H1 (cell line): ENCODE results near the gene ZIC5. TPM values are rescaled to one million over a fixed set of nuclear protein-coding genes. Genes with fewer than 3 reads are reported as not detected.
A peak's percentile ranks its signal among the peaks of the same experiment; 100 is the strongest.

ENCODE experiments used
- CTCF ChIA-PET: fragments of 300-600 bp; sonication (Branson Sonifier 250); formaldehyde crosslinking; loops from one replicate; lab custom pipeline; 2021; ENCODE audit not compliant: partially characterized antibody; lab: Charles Lee
- POLR2A ChIA-PET: fragments of 300-600 bp; sonication (Branson Sonifier 250); formaldehyde crosslinking; loops from one replicate; lab custom pipeline; 2021; ENCODE audit warnings: inconsistent platforms; ENCODE audit not compliant: partially characterized antibody; lab: Charles Lee
- DNase-seq, 2 experiments: peaks; one replicate each; pipeline versions ENCODE4 v3.0.0 to v3.0.0-alpha.2; 2010 to 2022; ENCODE audit warnings: low spot score in 2 of 2, low read depth in 1 of 2, mixed read lengths in 1 of 2
- FAIRE-seq: peaks from 2 replicates; lab custom pipeline; 2011; peaks lifted over from hg19 to GRCh38; lab: Jason Lieb, UNC
- H2AFZ ChIP-seq: 2 replicates; pipeline ENCODE4 v1.8.1; 2012; ENCODE audit warnings: low read length, inconsistent platforms
- H2AK5ac ChIP-seq: 2 replicates; pipeline ENCODE4 v1.6.1; 2013; ENCODE audit warnings: low read depth, low read length
- H2BK120ac ChIP-seq: replicated peaks from 2 replicates; pipeline ENCODE3; 2013; ENCODE audit warnings: low read depth, low read length, inconsistent platforms
- H2BK12ac ChIP-seq: 2 replicates; pipeline ENCODE4 v1.6.1; 2013; ENCODE audit warnings: low read depth, low read length
- H2BK15ac ChIP-seq: 2 replicates; pipeline ENCODE4 v1.6.1; 2013; ENCODE audit warnings: low read length
- H2BK20ac ChIP-seq: 2 replicates; pipeline ENCODE4 v1.6.1; 2013; ENCODE audit warnings: low read length
- H2BK5ac ChIP-seq: 2 replicates; pipeline ENCODE4 v1.6.1; 2013; ENCODE audit warnings: low read depth, low read length
- H3K14ac ChIP-seq: 2 replicates; pipeline ENCODE4 v1.6.1; 2013; ENCODE audit warnings: inconsistent platforms; ENCODE audit not compliant: insufficient read length
- H3K18ac ChIP-seq: 2 replicates; pipeline ENCODE4 v1.6.1; 2013; ENCODE audit warnings: low read length; ENCODE audit errors: extremely low read depth
- H3K23ac ChIP-seq: 2 replicates; pipeline ENCODE4 v1.6.1; 2013; ENCODE audit warnings: inconsistent platforms; ENCODE audit not compliant: insufficient read length
- H3K23me2 ChIP-seq: 2 replicates; pipeline ENCODE4 v1.6.1; 2013; ENCODE audit warnings: low read depth, low read length
- H3K27ac ChIP-seq: 2 replicates; pipeline ENCODE4 v1.6.1; 2011; ENCODE audit warnings: low read depth, low read length, inconsistent platforms
- H3K27me3 ChIP-seq, 4 experiments: replicated peaks in 1 of 4; 1 replicate in 1 of 4; 2 replicates in 3 of 4; pipeline versions ENCODE4 v1.6.1 to v1.8.1; 2011 to 2013; ENCODE audit warnings: low read length in 3 of 4, mild to moderate bottlenecking in 3 of 4, inconsistent platforms in 2 of 4, mixed read lengths in 2 of 4, moderate library complexity in 1 of 4; ENCODE audit not compliant: control insufficient read depth in 3 of 4, insufficient read depth in 3 of 4; ENCODE audit errors: extremely low read depth in 1 of 4
- H3K36me3 ChIP-seq, 4 experiments: 2 replicates each; pipeline versions ENCODE4 v1.6.1 to v1.8.1; 2011 to 2013; ENCODE audit warnings: mild to moderate bottlenecking in 4 of 4, low read length in 3 of 4, moderate library complexity in 2 of 4, control low read depth in 1 of 4, inconsistent platforms in 1 of 4; ENCODE audit not compliant: insufficient read depth in 4 of 4, control insufficient read depth in 2 of 4
- H3K4ac ChIP-seq: replicated peaks from 2 replicates; pipeline ENCODE3; 2013; ENCODE audit warnings: low read length, low read depth, mixed read lengths, inconsistent platforms; ENCODE audit not compliant: insufficient read length
- H3K4me1 ChIP-seq, 4 experiments: replicated peaks in 1 of 4; 1 replicate in 1 of 4; 2 replicates in 3 of 4; pipeline versions ENCODE4 v1.6.1 to v1.8.1; 2011 to 2013; ENCODE audit warnings: low read length in 3 of 4, inconsistent platforms in 2 of 4, mixed read lengths in 1 of 4; ENCODE audit not compliant: insufficient read depth in 4 of 4, control insufficient read depth in 3 of 4
- H3K4me2 ChIP-seq, 2 experiments: 2 replicates each; pipeline versions ENCODE4 v1.6.1 to v1.8.1; 2011 to 2013; ENCODE audit warnings: low read depth in 2 of 2, low read length in 2 of 2, control low read depth in 1 of 2, inconsistent platforms in 1 of 2, mild to moderate bottlenecking in 1 of 2; ENCODE audit not compliant: insufficient read depth in 1 of 2
- H3K4me3 ChIP-seq, 4 experiments: fragments of 200-600, 300-600 bp in 1 of 4; sonication (generic), shearing (Covaris generic), sonication (Bioruptor Twin) in 1 of 4; 2 replicates each; pipeline versions ENCODE4 v1.5.1 to v1.8.1; 2011 to 2016; ENCODE audit warnings: low read length in 4 of 4, low read depth in 3 of 4, control low read depth in 2 of 4, inconsistent platforms in 2 of 4, mild to moderate bottlenecking in 2 of 4, mixed read lengths in 1 of 4, moderate library complexity in 1 of 4; ENCODE audit not compliant: insufficient read depth in 2 of 4; ENCODE audit errors: extremely low read depth in 1 of 4
- H3K56ac ChIP-seq: replicated peaks from 2 replicates; pipeline ENCODE3; 2013; ENCODE audit warnings: low read depth, mild to moderate bottlenecking, mixed read lengths, low read length, inconsistent platforms; ENCODE audit not compliant: insufficient read length
- H3K79me1 ChIP-seq: 2 replicates; pipeline ENCODE4 v1.6.1; 2013; ENCODE audit warnings: low read depth, low read length, control low read depth
- H3K79me2 ChIP-seq, 2 experiments: 2 replicates each; pipeline versions ENCODE4 v1.6.1 to v1.8.1; 2012 to 2013; ENCODE audit warnings: low read length in 2 of 2, mild to moderate bottlenecking in 2 of 2, inconsistent platforms in 1 of 2; ENCODE audit not compliant: insufficient read depth in 2 of 2, control insufficient read depth in 1 of 2
- H3K9ac ChIP-seq, 4 experiments: replicated peaks in 1 of 4; 1 replicate in 1 of 4; 2 replicates in 3 of 4; pipeline versions ENCODE4 v1.6.1 to v1.8.1; 2011 to 2013; ENCODE audit warnings: low read depth in 3 of 4, low read length in 3 of 4, control low read depth in 2 of 4, mild to moderate bottlenecking in 2 of 4, moderate library complexity in 2 of 4, inconsistent platforms in 1 of 4; ENCODE audit errors: extremely low read depth in 1 of 4
- H3K9me3 ChIP-seq, 2 experiments: 2 replicates each; pipeline versions ENCODE4 v1.6.1 to v1.8.1; 2012 to 2013; ENCODE audit warnings: mild to moderate bottlenecking in 2 of 2, moderate library complexity in 2 of 2, control low read depth in 1 of 2, inconsistent platforms in 1 of 2, low read depth in 1 of 2, low read length in 1 of 2, mixed read lengths in 1 of 2; ENCODE audit not compliant: insufficient read depth in 2 of 2
- H4K20me1 ChIP-seq, 2 experiments: replicated peaks in 1 of 2; 2 replicates each; pipeline versions ENCODE3 to v1.8.1; 2011 to 2013; ENCODE audit warnings: inconsistent platforms in 2 of 2, low read length in 2 of 2, mild to moderate bottlenecking in 1 of 2; ENCODE audit not compliant: insufficient read depth in 2 of 2, control insufficient read depth in 1 of 2
- H4K5ac ChIP-seq: 2 replicates; pipeline ENCODE4 v1.6.1; 2013; ENCODE audit warnings: low read length, low read depth, mixed read lengths, inconsistent platforms; ENCODE audit not compliant: insufficient read length
- H4K8ac ChIP-seq: 2 replicates; pipeline ENCODE4 v1.8.0; 2013; ENCODE audit warnings: mild to moderate bottlenecking, moderate library complexity, low read length, inconsistent platforms; ENCODE audit not compliant: insufficient read depth; ENCODE audit errors: extremely low read depth
- H4K91ac ChIP-seq: replicated peaks from 2 replicates; pipeline ENCODE3; 2013; ENCODE audit warnings: low read length, mixed read lengths, inconsistent platforms; ENCODE audit not compliant: insufficient read length
- CREB1 ChIP-seq: IDR thresholded peaks from 2 replicates; pipeline ENCODE4 v1.6.1; 2012; ENCODE audit warnings: inconsistent platforms
- EP300 ChIP-seq, 2 experiments: IDR thresholded peaks; 1 replicate in 1 of 2; 2 replicates in 1 of 2; pipeline ENCODE4 v1.6.1; 2011 to 2012; ENCODE audit warnings: low read depth in 2 of 2, low read length in 2 of 2, mild to moderate bottlenecking in 2 of 2, borderline replicate concordance in 1 of 2, inconsistent platforms in 1 of 2, moderate library complexity in 1 of 2
- HDAC2 ChIP-seq, 2 experiments: fragments of 300-600 bp in 1 of 2; sonication (generic) in 1 of 2; IDR thresholded peaks; 2 replicates each; pipeline ENCODE4 v1.6.1; 2011 to 2012; ENCODE audit warnings: low read depth in 2 of 2, low read length in 2 of 2, mild to moderate bottlenecking in 2 of 2, moderate library complexity in 2 of 2, borderline replicate concordance in 1 of 2, inconsistent platforms in 1 of 2
- KDM4A ChIP-seq: IDR thresholded peaks from one replicate; pipeline ENCODE4 v1.7.1; 2012; ENCODE audit warnings: low read depth, mild to moderate bottlenecking, moderate library complexity, low read length, inconsistent platforms; ENCODE audit not compliant: severe bottlenecking
- SIN3A ChIP-seq, 2 experiments: IDR thresholded peaks in 1 of 2; conservative IDR thresholded peaks in 1 of 2; 2 replicates each; pipeline ENCODE4 v1.6.1; 2011 to 2012; ENCODE audit warnings: low read length in 2 of 2, improper control_type of control experiment in 1 of 2, low read depth in 1 of 2, mild to moderate bottlenecking in 1 of 2
- WGBS, 2 experiments: shearing (Covaris generic) in 1 of 2; methylation state at CpG; one replicate each; pipeline versions ENCODE4 v1.1.6 to v1.1.7; 2013 to 2015; ENCODE audit warnings: low lambda C conversion rate in 2 of 2, mixed read lengths in 2 of 2, inconsistent platforms in 1 of 2, low coverage in 1 of 2, missing lambda C conversion rate in 1 of 2; ENCODE audit not compliant: insufficient replicate concordance in 2 of 2, insufficient coverage in 1 of 2, insufficient read length in 1 of 2; ENCODE audit errors: extremely low coverage in 1 of 2, missing lambda C conversion rate in 1 of 2; 5-methylcytosine and 5-hydroxymethylcytosine counted together
- polyA plus RNA-seq, 7 experiments: library from polyadenylated mRNA; depleted of rRNA in 3 of 7; stranded (reverse) in 5 of 7; unstranded in 2 of 7; fragments of >200 nt in 5 of 7; fragments of 200-250 nt in 2 of 7; gene quantifications; 1 replicate in 5 of 7; 2 replicates in 1 of 7; 4 replicates in 1 of 7; pipeline versions ENCODE4 v1.2.1 to v1.2.3, GENCODE V29; 2011 to 2013; ENCODE audit warnings: missing spikeins in 2 of 7, mixed read lengths in 2 of 7
- total RNA-seq: library from RNA; stranded (reverse); fragmentation: NEBNext Ultra II Directional; extraction: Animal tissue kit (Norgen Biotek cat#: 25700); gene quantifications from 2 replicates; pipeline ENCODE4 v1.2.1, GENCODE V29; 2021
- TF ChIP-seq, protein P1 (sequence below): IDR thresholded peaks from 2 replicates; pipeline ENCODE4 v1.6.1; 2011; ENCODE audit warnings: low read length, improper control_type of control experiment
- TF ChIP-seq, protein P2 (sequence below): IDR thresholded peaks from 2 replicates; pipeline ENCODE4 v1.6.1; 2012; ENCODE audit warnings: inconsistent platforms

ZIC5 gene
- total and polyA plus RNA-seq, 2 of the 8 experiments (the other 6 are each of a cell fraction or from before 2014, with no cell fraction given): 14.2 to 52.7 TPM

DNA sequence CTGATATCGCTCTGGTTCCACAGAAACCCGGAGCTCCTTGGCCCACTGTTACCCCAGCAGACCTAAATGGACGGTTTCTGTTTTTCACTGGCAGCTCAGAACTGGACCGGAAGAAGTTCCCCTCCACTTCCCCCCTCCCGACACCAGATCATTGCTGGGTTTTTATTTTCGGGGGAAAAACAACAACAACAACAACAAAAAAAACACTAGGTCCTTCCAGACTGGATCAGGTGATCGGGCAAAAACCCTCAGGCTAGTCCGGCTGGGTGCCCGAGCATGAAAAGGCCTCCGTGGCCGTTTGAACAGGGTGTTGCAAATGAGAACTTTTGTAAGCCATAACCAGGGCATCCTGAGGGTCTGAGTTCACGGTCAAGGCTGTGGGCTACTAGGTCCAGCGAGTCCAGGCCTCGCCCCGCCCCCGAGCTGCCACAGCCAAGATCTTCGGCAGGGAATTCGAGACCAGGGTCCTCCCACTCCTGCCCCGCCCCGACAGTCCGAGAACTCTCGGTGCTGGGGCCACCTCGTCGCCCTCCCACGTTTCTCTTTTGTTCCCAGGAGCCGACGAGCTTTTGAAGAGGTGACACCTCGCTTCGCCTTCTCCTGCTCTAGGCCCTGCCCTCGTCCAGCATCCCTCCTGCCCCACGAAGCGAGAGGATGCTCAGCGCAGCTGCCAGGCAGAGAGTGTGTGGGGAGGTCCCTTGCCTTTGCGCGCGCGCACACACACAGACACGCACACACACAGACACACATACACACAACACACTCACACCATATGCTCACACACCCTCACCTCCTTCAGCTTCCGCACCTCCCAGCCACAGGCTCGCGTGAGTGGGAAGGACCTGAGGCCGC, 18.8 kb upstream of the ZIC5 start:
- Histone ChIP-seq H2BK5ac (peak overlapping the region; percentile 93; the same call in 1 of the 2 replicates), H2BK20ac (peak overlapping the region; percentile 99; the same call in 1 of the 2 replicates), H3K9ac (no peak overlapping the region), H2BK12ac (peak overlapping the region; percentile 100), H4K20me1 (peaks cover 1 to 2% of the 10 kb centered on the region in 2 experiments), H3K27ac (no peak overlapping the region), H3K23me2 (peaks cover 22% of the 10 kb centered on the region; the same call in 1 of the 2 replicates), H3K79me2 (peaks cover 0 to 19% of the 10 kb centered on the region in 2 experiments; a peak in 2 of 4 replicates), H3K23ac (no peak overlapping the region), H4K5ac (peak overlapping the region; percentile 63), H4K91ac (peak overlapping the region; percentile 99), H2AFZ (no peak overlapping the region), H3K27me3 (peaks cover 3 to 75% (median 45%) of the 10 kb centered on the region in 4 experiments; a peak in 6 of 7 replicates), H3K9me3 (no peaks in the 10 kb centered on the region), H3K4me2 (peak overlapping the region; percentile 91 to 95), H4K8ac (no peak overlapping the region; the same call in 1 of the 2 replicates), H2BK120ac (peak overlapping the region; percentile 84), H3K4ac (peak overlapping the region; percentile 97), H2AK5ac (peak overlapping the region; percentile 99; the same call in 1 of the 2 replicates), H2BK15ac (peak overlapping the region; percentile 100; the same call in 1 of the 2 replicates), H3K14ac (no peak overlapping the region), H3K18ac (peak overlapping the region; percentile 84), H3K79me1 (no peaks in the 10 kb centered on the region; the same call in 1 of the 2 replicates), H3K56ac (no peak overlapping the region), H3K4me1 (peaks cover 8 to 35% (median 25%) of the 10 kb centered on the region in 4 experiments), H3K4me3 (peak overlapping the region; percentile 31 to 72 (median 40)), H3K36me3 (peaks cover 0 to 17% (median 5%) of the 10 kb centered on the region in 4 experiments; a peak in 4 of 8 replicates)
- POLR2A ChIA-PET: interaction anchor here (0.7 to 10.0 kb wide), 9 partner anchors 7 to 332 kb away, joined by 3 to 145 read pairs (median 6); partner anchors contain the start of genes ZIC2 and ZIC5
- peak in 1 of 2 experiments; percentile 81 for DNase-seq
- peak; percentile 50 for FAIRE-seq
- WGBS, 2 experiments: 5% methylated on average over 41 of the region's 42 CpGs; no CpG with 5 or more reads in 1 of the 2 experiments
- CTCF ChIA-PET: interaction anchor here (0.5 to 2.5 kb wide), 14 partner anchors 8 to 525 kb away, joined by 3 to 10 read pairs (median 4); no protein-coding TSS in a partner anchor
- TF ChIP-seq EP300 (IDR thresholded peaks at IDR 0.05; ENCODE audit: borderline replicate concordance in 1 of 2, low read depth in 2 of 2, low read length in 2 of 2) (no peak), HDAC2 (IDR thresholded peaks at IDR 0.05; ENCODE audit: borderline replicate concordance in 1 of 2, low read depth in 2 of 2, low read length in 2 of 2) (peak in 1 of 2 experiments; percentile 71; a peak in 1 of 4 replicates), KDM4A (peak; percentile 53), CREB1 (0 out of 2 replicates have a peak, but pooled peaks have one; percentile 18), SIN3A (conservative IDR thresholded peaks at IDR 0.05 in 1 of 2, IDR thresholded peaks at IDR 0.05 in 1 of 2; ENCODE audit: low read depth in 1 of 2, low read length in 2 of 2) (0 out of 4 replicates have a peak, but pooled peaks of 1 of the 2 experiments have one; percentile 41)
- TF ChIP-seq, protein P1, sequence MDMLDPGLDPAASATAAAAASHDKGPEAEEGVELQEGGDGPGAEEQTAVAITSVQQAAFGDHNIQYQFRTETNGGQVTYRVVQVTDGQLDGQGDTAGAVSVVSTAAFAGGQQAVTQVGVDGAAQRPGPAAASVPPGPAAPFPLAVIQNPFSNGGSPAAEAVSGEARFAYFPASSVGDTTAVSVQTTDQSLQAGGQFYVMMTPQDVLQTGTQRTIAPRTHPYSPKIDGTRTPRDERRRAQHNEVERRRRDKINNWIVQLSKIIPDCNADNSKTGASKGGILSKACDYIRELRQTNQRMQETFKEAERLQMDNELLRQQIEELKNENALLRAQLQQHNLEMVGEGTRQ: no peak
- TF ChIP-seq, protein P2, sequence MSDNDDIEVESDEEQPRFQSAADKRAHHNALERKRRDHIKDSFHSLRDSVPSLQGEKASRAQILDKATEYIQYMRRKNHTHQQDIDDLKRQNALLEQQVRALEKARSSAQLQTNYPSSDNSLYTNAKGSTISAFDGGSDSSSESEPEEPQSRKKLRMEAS: peak; percentile 72
